OCI-M1 (cell line): ENCODE results near the gene RNF145.
"Not testable (repeated sequence)": the region's sequence is repeated elsewhere in the genome, so short reads cannot be mapped to it uniquely, and the experiment has no call there.

Experiments used
- DNase-seq: peaks from one replicate; lab custom pipeline; 2025; lab: John Stamatoyannopoulos, UW

The RNF145 gene

GRCh38 chr5:159209438-159210209, at the start of gene RNF145:
Gene RNF145 (minus strand): TSS chr5:159209553. CDS start chr5:159203617, 5,936 bp downstream.
- DNase-seq, result peak; percentile 91

GRCh38 chr5:159258361-159258760, 49.0 kb upstream of the RNF145 start:
- DNase-seq, result no peak

- no peak for DNase-seq
Observed at GRCh38 chr5:159257629-159258283, 48.4 kb upstream of the RNF145 start.

GRCh38 chr5:159257007-159257406, 47.7 kb upstream of the RNF145 start:
- no peak for DNase-seq

- DNase-seq, result no peak
Observed at GRCh38 chr5:159252195-159252594, 42.8 kb upstream of the RNF145 start.

GRCh38 chr5:159249158-159249557, 39.8 kb upstream of the RNF145 start:
- DNase-seq, result no peak

GRCh38 chr5:159244890-159245289, 35.5 kb upstream of the RNF145 start:
- no peak for DNase-seq

GRCh38 chr5:159244163-159244562, 34.8 kb upstream of the RNF145 start:
- no peak for DNase-seq

- no peak for DNase-seq
Observed at GRCh38 chr5:159243385-159243784, 34.0 kb upstream of the RNF145 start.

- DNase-seq, result no peak
Observed at GRCh38 chr5:159242656-159243055, 33.3 kb upstream of the RNF145 start.

GRCh38 chr5:159241946-159242552, 32.7 kb upstream of the RNF145 start:
- no peak for DNase-seq

- peak; percentile 83 for DNase-seq
Observed at GRCh38 chr5:159240301-159240870, 31.0 kb upstream of the RNF145 start.

- not testable (repeated sequence) for DNase-seq
Observed at GRCh38 chr5:159235871-159236520, 26.6 kb upstream of the RNF145 start.

- DNase-seq, result peak; percentile 43
Observed at GRCh38 chr5:159231167-159231566, 21.8 kb upstream of the RNF145 start.

GRCh38 chr5:159230657-159231056, 21.3 kb upstream of the RNF145 start:
- peak; percentile 32 for DNase-seq

GRCh38 chr5:159228097-159228496, 18.7 kb upstream of the RNF145 start:
- DNase-seq, result not testable (repeated sequence)

- no peak for DNase-seq
Observed at GRCh38 chr5:159227452-159227851, 18.1 kb upstream of the RNF145 start.

GRCh38 chr5:159226451-159226850, 17.1 kb upstream of the RNF145 start:
- no peak for DNase-seq

- no peak for DNase-seq
Observed at GRCh38 chr5:159224471-159224870, 15.1 kb upstream of the RNF145 start.

- DNase-seq, result no peak
Observed at GRCh38 chr5:159223469-159223868, 14.1 kb upstream of the RNF145 start.

GRCh38 chr5:159220206-159220605, 10.9 kb upstream of the RNF145 start:
- DNase-seq, result no peak

GRCh38 chr5:159218595-159219023, 9.3 kb upstream of the RNF145 start:
- DNase-seq, result peak; percentile 69
